H1 (cell line): Measurements from ENCODE around the gene FMR1. TPM values are rescaled to one million over a fixed set of nuclear protein-coding genes. Genes with fewer than 3 reads are reported as not detected.

Experiments
- CTCF ChIA-PET: fragments of 300-600 bp; sonication (Branson Sonifier 250); formaldehyde crosslinking; loops from one replicate; lab custom pipeline; 2021; ENCODE audit not compliant: partially characterized antibody; lab: Charles Lee
- POLR2A ChIA-PET: fragments of 300-600 bp; sonication (Branson Sonifier 250); formaldehyde crosslinking; loops from one replicate; lab custom pipeline; 2021; ENCODE audit warnings: inconsistent platforms; ENCODE audit not compliant: partially characterized antibody; lab: Charles Lee
- DNase-seq, 2 experiments: peaks; one replicate each; pipeline versions ENCODE4 v3.0.0 to v3.0.0-alpha.2; 2010 to 2022; ENCODE audit warnings: low spot score in 2 of 2, low read depth in 1 of 2, mixed read lengths in 1 of 2
- FAIRE-seq: peaks from 2 replicates; lab custom pipeline; 2011; peaks lifted over from hg19 to GRCh38; lab: Jason Lieb, UNC
- H2AFZ ChIP-seq: 2 replicates; pipeline ENCODE4 v1.8.1; 2012; ENCODE audit warnings: low read length, inconsistent platforms
- H2AK5ac ChIP-seq: 2 replicates; pipeline ENCODE4 v1.6.1; 2013; ENCODE audit warnings: low read depth, low read length
- H2BK120ac ChIP-seq: replicated peaks from 2 replicates; pipeline ENCODE3; 2013; ENCODE audit warnings: low read depth, low read length, inconsistent platforms
- H2BK12ac ChIP-seq: 2 replicates; pipeline ENCODE4 v1.6.1; 2013; ENCODE audit warnings: low read depth, low read length
- H2BK15ac ChIP-seq: 2 replicates; pipeline ENCODE4 v1.6.1; 2013; ENCODE audit warnings: low read length
- H2BK20ac ChIP-seq: 2 replicates; pipeline ENCODE4 v1.6.1; 2013; ENCODE audit warnings: low read length
- H2BK5ac ChIP-seq: 2 replicates; pipeline ENCODE4 v1.6.1; 2013; ENCODE audit warnings: low read depth, low read length
- H3K14ac ChIP-seq: 2 replicates; pipeline ENCODE4 v1.6.1; 2013; ENCODE audit warnings: inconsistent platforms; ENCODE audit not compliant: insufficient read length
- H3K18ac ChIP-seq: 2 replicates; pipeline ENCODE4 v1.6.1; 2013; ENCODE audit warnings: low read length; ENCODE audit errors: extremely low read depth
- H3K23ac ChIP-seq: 2 replicates; pipeline ENCODE4 v1.6.1; 2013; ENCODE audit warnings: inconsistent platforms; ENCODE audit not compliant: insufficient read length
- H3K23me2 ChIP-seq: 2 replicates; pipeline ENCODE4 v1.6.1; 2013; ENCODE audit warnings: low read depth, low read length
- H3K27ac ChIP-seq: 2 replicates; pipeline ENCODE4 v1.6.1; 2011; ENCODE audit warnings: low read depth, low read length, inconsistent platforms
- H3K27me3 ChIP-seq, 4 experiments: replicated peaks in 1 of 4; 1 replicate in 1 of 4; 2 replicates in 3 of 4; pipeline versions ENCODE4 v1.6.1 to v1.8.1; 2011 to 2013; ENCODE audit warnings: low read length in 3 of 4, mild to moderate bottlenecking in 3 of 4, inconsistent platforms in 2 of 4, mixed read lengths in 2 of 4, moderate library complexity in 1 of 4; ENCODE audit not compliant: control insufficient read depth in 3 of 4, insufficient read depth in 3 of 4; ENCODE audit errors: extremely low read depth in 1 of 4
- H3K36me3 ChIP-seq, 4 experiments: 2 replicates each; pipeline versions ENCODE4 v1.6.1 to v1.8.1; 2011 to 2013; ENCODE audit warnings: mild to moderate bottlenecking in 4 of 4, low read length in 3 of 4, moderate library complexity in 2 of 4, control low read depth in 1 of 4, inconsistent platforms in 1 of 4; ENCODE audit not compliant: insufficient read depth in 4 of 4, control insufficient read depth in 2 of 4
- H3K4ac ChIP-seq: replicated peaks from 2 replicates; pipeline ENCODE3; 2013; ENCODE audit warnings: low read length, low read depth, mixed read lengths, inconsistent platforms; ENCODE audit not compliant: insufficient read length
- H3K4me1 ChIP-seq, 4 experiments: replicated peaks in 1 of 4; 1 replicate in 1 of 4; 2 replicates in 3 of 4; pipeline versions ENCODE4 v1.6.1 to v1.8.1; 2011 to 2013; ENCODE audit warnings: low read length in 3 of 4, inconsistent platforms in 2 of 4, mixed read lengths in 1 of 4; ENCODE audit not compliant: insufficient read depth in 4 of 4, control insufficient read depth in 3 of 4
- H3K4me2 ChIP-seq, 2 experiments: 2 replicates each; pipeline versions ENCODE4 v1.6.1 to v1.8.1; 2011 to 2013; ENCODE audit warnings: low read depth in 2 of 2, low read length in 2 of 2, control low read depth in 1 of 2, inconsistent platforms in 1 of 2, mild to moderate bottlenecking in 1 of 2; ENCODE audit not compliant: insufficient read depth in 1 of 2
- H3K4me3 ChIP-seq, 4 experiments: fragments of 200-600, 300-600 bp in 1 of 4; sonication (generic), shearing (Covaris generic), sonication (Bioruptor Twin) in 1 of 4; 2 replicates each; pipeline versions ENCODE4 v1.5.1 to v1.8.1; 2011 to 2016; ENCODE audit warnings: low read length in 4 of 4, low read depth in 3 of 4, control low read depth in 2 of 4, inconsistent platforms in 2 of 4, mild to moderate bottlenecking in 2 of 4, mixed read lengths in 1 of 4, moderate library complexity in 1 of 4; ENCODE audit not compliant: insufficient read depth in 2 of 4; ENCODE audit errors: extremely low read depth in 1 of 4
- H3K56ac ChIP-seq: replicated peaks from 2 replicates; pipeline ENCODE3; 2013; ENCODE audit warnings: low read depth, mild to moderate bottlenecking, mixed read lengths, low read length, inconsistent platforms; ENCODE audit not compliant: insufficient read length
- H3K79me1 ChIP-seq: 2 replicates; pipeline ENCODE4 v1.6.1; 2013; ENCODE audit warnings: low read depth, low read length, control low read depth
- H3K79me2 ChIP-seq, 2 experiments: 2 replicates each; pipeline versions ENCODE4 v1.6.1 to v1.8.1; 2012 to 2013; ENCODE audit warnings: low read length in 2 of 2, mild to moderate bottlenecking in 2 of 2, inconsistent platforms in 1 of 2; ENCODE audit not compliant: insufficient read depth in 2 of 2, control insufficient read depth in 1 of 2
- H3K9ac ChIP-seq, 4 experiments: replicated peaks in 1 of 4; 1 replicate in 1 of 4; 2 replicates in 3 of 4; pipeline versions ENCODE4 v1.6.1 to v1.8.1; 2011 to 2013; ENCODE audit warnings: low read depth in 3 of 4, low read length in 3 of 4, control low read depth in 2 of 4, mild to moderate bottlenecking in 2 of 4, moderate library complexity in 2 of 4, inconsistent platforms in 1 of 4; ENCODE audit errors: extremely low read depth in 1 of 4
- H3K9me3 ChIP-seq, 2 experiments: 2 replicates each; pipeline versions ENCODE4 v1.6.1 to v1.8.1; 2012 to 2013; ENCODE audit warnings: mild to moderate bottlenecking in 2 of 2, moderate library complexity in 2 of 2, control low read depth in 1 of 2, inconsistent platforms in 1 of 2, low read depth in 1 of 2, low read length in 1 of 2, mixed read lengths in 1 of 2; ENCODE audit not compliant: insufficient read depth in 2 of 2
- H4K20me1 ChIP-seq, 2 experiments: replicated peaks in 1 of 2; 2 replicates each; pipeline versions ENCODE3 to v1.8.1; 2011 to 2013; ENCODE audit warnings: inconsistent platforms in 2 of 2, low read length in 2 of 2, mild to moderate bottlenecking in 1 of 2; ENCODE audit not compliant: insufficient read depth in 2 of 2, control insufficient read depth in 1 of 2
- H4K5ac ChIP-seq: 2 replicates; pipeline ENCODE4 v1.6.1; 2013; ENCODE audit warnings: low read length, low read depth, mixed read lengths, inconsistent platforms; ENCODE audit not compliant: insufficient read length
- H4K8ac ChIP-seq: 2 replicates; pipeline ENCODE4 v1.8.0; 2013; ENCODE audit warnings: mild to moderate bottlenecking, moderate library complexity, low read length, inconsistent platforms; ENCODE audit not compliant: insufficient read depth; ENCODE audit errors: extremely low read depth
- H4K91ac ChIP-seq: replicated peaks from 2 replicates; pipeline ENCODE3; 2013; ENCODE audit warnings: low read length, mixed read lengths, inconsistent platforms; ENCODE audit not compliant: insufficient read length
- CHD2 ChIP-seq: IDR thresholded peaks from 2 replicates; pipeline ENCODE4 v1.6.1; 2012; ENCODE audit warnings: low read length, improper control_type of control experiment
- CTBP2 ChIP-seq: IDR thresholded peaks from 2 replicates; pipeline ENCODE4 v1.7.0; 2011; ENCODE audit warnings: borderline replicate concordance, mild to moderate bottlenecking, moderate library complexity, mixed read lengths, low read length; ENCODE audit not compliant: insufficient read depth, insufficient read length
- FOSL1 ChIP-seq: IDR thresholded peaks from 2 replicates; pipeline ENCODE4 v1.6.1; 2011; ENCODE audit warnings: mild to moderate bottlenecking, low read depth, low read length, moderate library complexity; ENCODE audit not compliant: insufficient read depth
- GABPA ChIP-seq: IDR thresholded peaks from 2 replicates; pipeline ENCODE4 v1.6.1; 2011; ENCODE audit warnings: mild to moderate bottlenecking, low read length, moderate library complexity, borderline replicate concordance; ENCODE audit not compliant: insufficient read depth
- HDAC6 ChIP-seq: IDR thresholded peaks from one replicate; pipeline ENCODE4 v1.7.1; 2012; ENCODE audit warnings: low read depth, mild to moderate bottlenecking, inconsistent platforms, low read length, moderate library complexity
- TCF12 ChIP-seq: IDR thresholded peaks from 2 replicates; pipeline ENCODE4 v1.6.1; 2011; ENCODE audit warnings: low read depth, mild to moderate bottlenecking, low read length
- WGBS, 2 experiments: shearing (Covaris generic) in 1 of 2; methylation state at CpG; one replicate each; pipeline versions ENCODE4 v1.1.6 to v1.1.7; 2013 to 2015; ENCODE audit warnings: low lambda C conversion rate in 2 of 2, mixed read lengths in 2 of 2, inconsistent platforms in 1 of 2, low coverage in 1 of 2, missing lambda C conversion rate in 1 of 2; ENCODE audit not compliant: insufficient replicate concordance in 2 of 2, insufficient coverage in 1 of 2, insufficient read length in 1 of 2; ENCODE audit errors: extremely low coverage in 1 of 2, missing lambda C conversion rate in 1 of 2; 5-methylcytosine and 5-hydroxymethylcytosine counted together
- polyA plus RNA-seq, 7 experiments: library from polyadenylated mRNA; depleted of rRNA in 3 of 7; stranded (reverse) in 5 of 7; unstranded in 2 of 7; fragments of >200 nt in 5 of 7; fragments of 200-250 nt in 2 of 7; gene quantifications; 1 replicate in 5 of 7; 2 replicates in 1 of 7; 4 replicates in 1 of 7; pipeline versions ENCODE4 v1.2.1 to v1.2.3, GENCODE V29; 2011 to 2013; ENCODE audit warnings: missing spikeins in 2 of 7, mixed read lengths in 2 of 7
- total RNA-seq: library from RNA; stranded (reverse); fragmentation: NEBNext Ultra II Directional; extraction: Animal tissue kit (Norgen Biotek cat#: 25700); gene quantifications from 2 replicates; pipeline ENCODE4 v1.2.1, GENCODE V29; 2021

FMR1 gene
- total and polyA plus RNA-seq, 2 of the 8 experiments (the other 6 are each of a cell fraction or from before 2014, with no cell fraction given), result 15.2 to 49.4 TPM

DNA sequence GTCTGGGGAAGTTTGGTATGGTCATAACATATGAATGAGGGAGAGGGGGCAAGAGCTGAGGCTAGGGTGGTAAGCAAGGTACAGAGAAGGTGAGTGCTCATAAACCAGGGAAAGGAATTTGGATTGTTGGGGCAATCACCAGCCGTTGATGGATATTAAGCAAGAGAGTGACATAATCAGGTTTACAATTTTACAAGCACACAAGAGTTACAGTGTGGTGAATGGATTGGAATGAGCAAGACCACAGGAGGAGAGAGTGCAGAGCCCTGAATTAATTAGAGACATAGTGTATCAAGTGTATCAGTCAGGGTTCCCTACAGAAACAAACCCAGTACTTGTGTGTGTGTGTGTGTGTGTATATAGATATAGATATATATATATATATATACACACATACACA is 50.8 kb downstream of the FMR1 start:
- Histone ChIP-seq H3K36me3 (no peaks in the 10 kb centered on the region), H3K79me1 (no peaks in the 10 kb centered on the region), H2AFZ (no peak overlapping the region), H4K91ac (no peak overlapping the region), H3K23ac (no peak overlapping the region), H3K9me3 (no peaks in the 10 kb centered on the region), H4K20me1 (no peaks in the 10 kb centered on the region), H3K79me2 (no peaks in the 10 kb centered on the region), H4K8ac (no peak overlapping the region), H3K23me2 (no peaks in the 10 kb centered on the region), H2BK5ac (no peak overlapping the region), H3K4me2 (no peak overlapping the region), H3K56ac (no peak overlapping the region), H3K4me3 (no peak overlapping the region), H3K18ac (no peak overlapping the region), H3K4ac (no peak overlapping the region), H2BK15ac (no peak overlapping the region), H2BK12ac (no peak overlapping the region), H2BK120ac (no peak overlapping the region), H3K4me1 (no peaks in the 10 kb centered on the region), H3K9ac (no peak overlapping the region), H2BK20ac (no peak overlapping the region), H4K5ac (no peak overlapping the region), H2AK5ac (no peak overlapping the region), H3K14ac (no peak overlapping the region), H3K27me3 (no peaks in the 10 kb centered on the region), H3K27ac (no peak overlapping the region)
- WGBS, 2 experiments, result 83% methylated on average over 1 of the region's 1 CpG; no CpG with 5 or more reads in 1 of the 2 experiments
- DNase-seq (no peak), FAIRE-seq (no peak)
- POLR2A ChIA-PET, result no interaction called here
- CTCF ChIA-PET, result no interaction called here
- TF ChIP-seq FOSL1, result no peak
- no peak for TF ChIP-seq HDAC6
- TF ChIP-seq CTBP2, result no peak
- TF ChIP-seq TCF12, result no peak
- no peak for TF ChIP-seq GABPA
- no peak for TF ChIP-seq CHD2
